DOHH2 (cell line): Measurements from ENCODE around the gene EZH2.

Experiments
- H3F3A ChIP-seq: fragments of 200-600 bp; sonication (generic), shearing (Covaris generic); 2 replicates; pipeline ENCODE4 v1.6.0; 2016; ENCODE audit warnings: antibody characterized with exemption, mild to moderate bottlenecking; ENCODE audit not compliant: control insufficient read depth, insufficient read depth
- H3K27ac ChIP-seq: fragments of 200-600 bp; sonication (generic); 2 replicates; pipeline ENCODE4 v1.5.1; 2014; ENCODE audit warnings: low read depth, mild to moderate bottlenecking, low read length, moderate library complexity
- H3K27me3 ChIP-seq: fragments of 200-600 bp; sonication (generic); 2 replicates; pipeline ENCODE4 v1.6.1; 2014; ENCODE audit warnings: mild to moderate bottlenecking, low read length, mixed read lengths; ENCODE audit not compliant: control insufficient read depth
- H3K36me3 ChIP-seq: fragments of 200-600 bp; sonication (generic); 2 replicates; pipeline ENCODE4 v1.6.1; 2014; ENCODE audit warnings: mild to moderate bottlenecking, low read length, moderate library complexity, mixed read lengths; ENCODE audit not compliant: control insufficient read depth
- H3K4me1 ChIP-seq: fragments of 200-600 bp; sonication (generic); 2 replicates; pipeline ENCODE4 v1.6.1; 2014; ENCODE audit warnings: mild to moderate bottlenecking, low read length, mixed read lengths; ENCODE audit not compliant: control insufficient read depth
- H3K4me2 ChIP-seq: fragments of 200-600 bp; sonication (generic); 2 replicates; pipeline ENCODE4 v1.6.0; 2014; ENCODE audit warnings: mild to moderate bottlenecking, low read length, moderate library complexity
- H3K4me3 ChIP-seq: fragments of 200-600 bp; sonication (generic); 2 replicates; pipeline ENCODE4 v1.5.1; 2014; ENCODE audit warnings: mild to moderate bottlenecking, low read length, mixed read lengths
- H3K79me2 ChIP-seq: fragments of 200-600 bp; sonication (generic); 2 replicates; pipeline ENCODE4 v1.6.1; 2014; ENCODE audit warnings: mild to moderate bottlenecking, low read length, mixed read lengths; ENCODE audit not compliant: control insufficient read depth
- H3K9me2 ChIP-seq: fragments of 200-600 bp; sonication (generic); replicated peaks from 2 replicates; pipeline ENCODE4 v1.6.1; 2014; ENCODE audit warnings: mild to moderate bottlenecking, low read length, mixed read lengths; ENCODE audit not compliant: control insufficient read depth
- H3K9me3 ChIP-seq: fragments of 200-600 bp; sonication (generic); 2 replicates; pipeline ENCODE4 v1.6.1; 2014; ENCODE audit warnings: antibody characterized with exemption, low read length, mixed read lengths; ENCODE audit not compliant: control insufficient read depth, insufficient read depth
- H4K20me1 ChIP-seq: fragments of 200-600 bp; sonication (generic); 2 replicates; pipeline ENCODE4 v1.6.0; 2014; ENCODE audit warnings: low read depth, mild to moderate bottlenecking, antibody characterized with exemption, low read length, moderate library complexity; ENCODE audit not compliant: control insufficient read depth, insufficient read depth
- EZH2phosphoT487 ChIP-seq: fragments of 200-600 bp; sonication (generic); IDR thresholded peaks from 2 replicates; pipeline ENCODE4 v1.6.1; 2017; ENCODE audit warnings: borderline replicate concordance, mild to moderate bottlenecking, antibody characterized with exemption, low read length, moderate library complexity, mixed read lengths
- TF ChIP-seq, protein P1 (sequence below): fragments of 200-600 bp; sonication (generic); IDR thresholded peaks from one replicate; pipeline ENCODE4 v1.5.1; 2014; ENCODE audit warnings: antibody characterized with exemption, mild to moderate bottlenecking, low read depth, low read length; ENCODE audit not compliant: poor library complexity, severe bottlenecking

The EZH2 gene

GRCh38 chr7:148787571-148788295, 96.4 kb downstream of the EZH2 start:
- TF ChIP-seq, protein P1, sequence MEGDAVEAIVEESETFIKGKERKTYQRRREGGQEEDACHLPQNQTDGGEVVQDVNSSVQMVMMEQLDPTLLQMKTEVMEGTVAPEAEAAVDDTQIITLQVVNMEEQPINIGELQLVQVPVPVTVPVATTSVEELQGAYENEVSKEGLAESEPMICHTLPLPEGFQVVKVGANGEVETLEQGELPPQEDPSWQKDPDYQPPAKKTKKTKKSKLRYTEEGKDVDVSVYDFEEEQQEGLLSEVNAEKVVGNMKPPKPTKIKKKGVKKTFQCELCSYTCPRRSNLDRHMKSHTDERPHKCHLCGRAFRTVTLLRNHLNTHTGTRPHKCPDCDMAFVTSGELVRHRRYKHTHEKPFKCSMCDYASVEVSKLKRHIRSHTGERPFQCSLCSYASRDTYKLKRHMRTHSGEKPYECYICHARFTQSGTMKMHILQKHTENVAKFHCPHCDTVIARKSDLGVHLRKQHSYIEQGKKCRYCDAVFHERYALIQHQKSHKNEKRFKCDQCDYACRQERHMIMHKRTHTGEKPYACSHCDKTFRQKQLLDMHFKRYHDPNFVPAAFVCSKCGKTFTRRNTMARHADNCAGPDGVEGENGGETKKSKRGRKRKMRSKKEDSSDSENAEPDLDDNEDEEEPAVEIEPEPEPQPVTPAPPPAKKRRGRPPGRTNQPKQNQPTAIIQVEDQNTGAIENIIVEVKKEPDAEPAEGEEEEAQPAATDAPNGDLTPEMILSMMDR = no peak
- no peak for TF ChIP-seq EZH2phosphoT487
- no peak overlapping the region for H3K4me3 ChIP-seq
- H3K9me3 ChIP-seq = no peaks in the 10 kb centered on the region
- H3K27ac ChIP-seq = no peak overlapping the region
- peaks cover 89% of the 10 kb centered on the region for H3K36me3 ChIP-seq
- H3K4me1 ChIP-seq = no peaks in the 10 kb centered on the region
- H3K4me2 ChIP-seq = no peak overlapping the region
- no peaks in the 10 kb centered on the region for H3K27me3 ChIP-seq
- no peaks in the 10 kb centered on the region for H3K79me2 ChIP-seq
- no peaks in the 10 kb centered on the region for H4K20me1 ChIP-seq
- no peaks in the 10 kb centered on the region for H3F3A ChIP-seq
- no peaks in the 10 kb centered on the region for H3K9me2 ChIP-seq

- H3K27ac ChIP-seq = no peak overlapping the region
- TF ChIP-seq EZH2phosphoT487 = no peak
- TF ChIP-seq, protein P1 = no peak
Measured at GRCh38 chr7:148783801-148784527, 100.1 kb downstream of the EZH2 start.

GRCh38 chr7:148782757-148783456, 101.2 kb downstream of the EZH2 start:
- Histone ChIP-seq H3K4me1 (no peaks in the 10 kb centered on the region), H3F3A (no peaks in the 10 kb centered on the region), H3K36me3 (peaks cover 78% of the 10 kb centered on the region), H3K4me2 (no peak overlapping the region), H3K27me3 (no peaks in the 10 kb centered on the region), H3K79me2 (no peaks in the 10 kb centered on the region), H3K4me3 (no peak overlapping the region), H3K27ac (no peak overlapping the region), H3K9me3 (no peaks in the 10 kb centered on the region), H4K20me1 (no peaks in the 10 kb centered on the region), H3K9me2 (no peaks in the 10 kb centered on the region)
- TF ChIP-seq, protein P1 = no peak

More at GRCh38 chr7:148783801-148784527, 100.1 kb downstream of the EZH2 start:
- Histone ChIP-seq H3K79me2 (no peaks in the 10 kb centered on the region), H3K9me3 (no peaks in the 10 kb centered on the region), H3K27me3 (no peaks in the 10 kb centered on the region), H3K4me2 (no peak overlapping the region), H3K9me2 (no peaks in the 10 kb centered on the region), H3F3A (no peaks in the 10 kb centered on the region), H3K4me1 (no peaks in the 10 kb centered on the region), H4K20me1 (no peaks in the 10 kb centered on the region), H3K4me3 (no peak overlapping the region), H3K36me3 (peaks cover 79% of the 10 kb centered on the region)
